Measurements from ENCODE around the gene ZNF311. TPM values are rescaled to one million over a fixed set of nuclear protein-coding genes. Genes with fewer than 3 reads are reported as not detected.

Gene ZNF311
- total and polyA plus RNA-seq, 9 of the 15 experiments (the other 6 are each of a cell fraction or from before 2014, with no cell fraction given), result 5.1 to 10.0 (median 7.5) TPM

DNA sequence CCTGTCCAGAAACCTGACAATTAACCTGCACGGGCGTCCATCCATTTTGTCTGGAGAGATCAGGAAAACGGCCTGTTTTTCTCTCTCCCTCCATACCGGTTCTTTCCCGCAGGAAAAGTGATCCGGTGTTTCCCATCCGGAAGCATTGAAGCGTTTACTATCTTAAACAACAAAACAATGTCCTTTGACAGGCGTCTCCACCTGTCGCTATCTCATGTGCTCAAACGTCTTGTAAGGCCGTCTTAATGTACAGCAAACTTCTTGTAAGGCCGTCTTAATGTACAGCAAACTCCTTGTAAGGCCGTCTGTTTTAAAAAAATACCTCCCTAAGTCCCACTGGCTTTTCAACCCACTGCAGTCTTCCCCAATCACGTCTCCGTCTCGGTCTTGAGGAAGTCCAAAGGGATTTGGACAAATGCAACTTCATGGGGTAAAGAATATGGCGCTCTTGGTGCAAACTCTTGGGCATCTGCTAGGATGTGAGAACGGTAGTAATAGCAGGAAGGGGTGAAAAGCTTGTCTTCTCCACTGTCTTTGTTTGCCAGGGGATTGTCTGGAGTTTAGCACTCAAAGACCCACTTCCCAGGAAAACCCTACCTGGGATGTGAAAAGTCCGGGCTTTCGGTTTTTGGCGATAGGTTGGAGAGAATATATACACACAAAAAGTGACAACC lies 51.4 kb downstream of the ZNF311 start (continued):
- TF ChIP-seq FOS (IDR thresholded peaks at IDR 0.05; ENCODE audit: extremely low read depth, insufficient read length) (no peak), CHD1 (IDR thresholded peaks at IDR 0.05; ENCODE audit: low read length) (peak; percentile 4), HDAC1 (IDR thresholded peaks at IDR 0.05) (peak in 1 of 2 experiments; percentile 40; a peak in 2 of 4 replicates), SPI1 (IDR thresholded peaks at IDR 0.05; ENCODE audit: borderline replicate concordance, low read depth, low read length) (0 out of 2 replicates have a peak, but pooled peaks have one; percentile 14), NR2C1 (IDR thresholded peaks at IDR 0.05) (no peak), NR2C1 (tag; IDR thresholded peaks at IDR 0.05) (0 out of 2 replicates have a peak, but pooled peaks have one; percentile 6), CXXC5 (CRISPR knock-in tag; IDR thresholded peaks at IDR 0.05) (peak; percentile 40), RBM14 (IDR thresholded peaks at IDR 0.05; ENCODE audit: borderline replicate concordance, insufficient read depth, low read depth, low read length) (no peak), TAF7 (tag; IDR thresholded peaks at IDR 0.05) (0 out of 2 replicates have a peak, but pooled peaks have one; percentile 34), SP1 (CRISPR knock-in tag; IDR thresholded peaks at IDR 0.05) (peak; percentile 2; the same call in 1 of the 2 replicates), ARNT (IDR thresholded peaks at IDR 0.05) (0 out of 4 replicates have a peak, but pooled peaks of 1 of the 2 experiments have one; percentile 16), HNRNPLL (IDR thresholded peaks at IDR 0.05; ENCODE audit: low read depth, low read length, poor library complexity, severe bottlenecking) (no peak), BDP1 (IDR thresholded peaks at IDR 0.05; ENCODE audit: insufficient read depth, insufficient read length) (no peak)
- TF ChIP-seq, protein P1, sequence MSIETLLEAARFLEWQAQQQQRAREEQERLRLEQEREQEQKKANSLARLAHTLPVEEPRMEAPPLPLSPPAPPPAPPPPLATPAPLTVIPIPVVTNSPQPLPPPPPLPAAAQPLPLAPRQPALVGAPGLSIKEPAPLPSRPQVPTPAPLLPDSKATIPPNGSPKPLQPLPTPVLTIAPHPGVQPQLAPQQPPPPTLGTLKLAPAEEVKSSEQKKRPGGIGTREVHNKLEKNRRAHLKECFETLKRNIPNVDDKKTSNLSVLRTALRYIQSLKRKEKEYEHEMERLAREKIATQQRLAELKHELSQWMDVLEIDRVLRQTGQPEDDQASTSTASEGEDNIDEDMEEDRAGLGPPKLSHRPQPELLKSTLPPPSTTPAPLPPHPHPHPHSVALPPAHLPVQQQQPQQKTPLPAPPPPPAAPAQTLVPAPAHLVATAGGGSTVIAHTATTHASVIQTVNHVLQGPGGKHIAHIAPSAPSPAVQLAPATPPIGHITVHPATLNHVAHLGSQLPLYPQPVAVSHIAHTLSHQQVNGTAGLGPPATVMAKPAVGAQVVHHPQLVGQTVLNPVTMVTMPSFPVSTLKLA (conservative IDR thresholded peaks at IDR 0.05), result 0 out of 4 replicates have a peak, but pooled peaks of 1 of the 2 experiments have one; percentile 38
- TF ChIP-seq, protein P2, sequence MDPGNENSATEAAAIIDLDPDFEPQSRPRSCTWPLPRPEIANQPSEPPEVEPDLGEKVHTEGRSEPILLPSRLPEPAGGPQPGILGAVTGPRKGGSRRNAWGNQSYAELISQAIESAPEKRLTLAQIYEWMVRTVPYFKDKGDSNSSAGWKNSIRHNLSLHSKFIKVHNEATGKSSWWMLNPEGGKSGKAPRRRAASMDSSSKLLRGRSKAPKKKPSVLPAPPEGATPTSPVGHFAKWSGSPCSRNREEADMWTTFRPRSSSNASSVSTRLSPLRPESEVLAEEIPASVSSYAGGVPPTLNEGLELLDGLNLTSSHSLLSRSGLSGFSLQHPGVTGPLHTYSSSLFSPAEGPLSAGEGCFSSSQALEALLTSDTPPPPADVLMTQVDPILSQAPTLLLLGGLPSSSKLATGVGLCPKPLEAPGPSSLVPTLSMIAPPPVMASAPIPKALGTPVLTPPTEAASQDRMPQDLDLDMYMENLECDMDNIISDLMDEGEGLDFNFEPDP (CRISPR knock-in tag; IDR thresholded peaks at IDR 0.05), result no peak
